ENCODE results near the gene XXYLT1. TPM values are rescaled to one million over a fixed set of nuclear protein-coding genes. Genes with fewer than 3 reads are reported as not detected.

Gene XXYLT1
- total RNA-seq, 1 donor: 21.0 TPM

GRCh38 chr3:195101001-195101583 lies 169.9 kb downstream of the XXYLT1 start:
- TF ChIP-seq, protein P1, sequence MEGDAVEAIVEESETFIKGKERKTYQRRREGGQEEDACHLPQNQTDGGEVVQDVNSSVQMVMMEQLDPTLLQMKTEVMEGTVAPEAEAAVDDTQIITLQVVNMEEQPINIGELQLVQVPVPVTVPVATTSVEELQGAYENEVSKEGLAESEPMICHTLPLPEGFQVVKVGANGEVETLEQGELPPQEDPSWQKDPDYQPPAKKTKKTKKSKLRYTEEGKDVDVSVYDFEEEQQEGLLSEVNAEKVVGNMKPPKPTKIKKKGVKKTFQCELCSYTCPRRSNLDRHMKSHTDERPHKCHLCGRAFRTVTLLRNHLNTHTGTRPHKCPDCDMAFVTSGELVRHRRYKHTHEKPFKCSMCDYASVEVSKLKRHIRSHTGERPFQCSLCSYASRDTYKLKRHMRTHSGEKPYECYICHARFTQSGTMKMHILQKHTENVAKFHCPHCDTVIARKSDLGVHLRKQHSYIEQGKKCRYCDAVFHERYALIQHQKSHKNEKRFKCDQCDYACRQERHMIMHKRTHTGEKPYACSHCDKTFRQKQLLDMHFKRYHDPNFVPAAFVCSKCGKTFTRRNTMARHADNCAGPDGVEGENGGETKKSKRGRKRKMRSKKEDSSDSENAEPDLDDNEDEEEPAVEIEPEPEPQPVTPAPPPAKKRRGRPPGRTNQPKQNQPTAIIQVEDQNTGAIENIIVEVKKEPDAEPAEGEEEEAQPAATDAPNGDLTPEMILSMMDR (IDR thresholded peaks at IDR 0.05; ENCODE audit: insufficient read depth, low read length): no peak
- no peak overlapping the region for H3K4me3 ChIP-seq (ENCODE audit: low read depth, low read length)
- peak; percentile 52 for DNase-seq (ENCODE audit: low read depth)

DNA sequence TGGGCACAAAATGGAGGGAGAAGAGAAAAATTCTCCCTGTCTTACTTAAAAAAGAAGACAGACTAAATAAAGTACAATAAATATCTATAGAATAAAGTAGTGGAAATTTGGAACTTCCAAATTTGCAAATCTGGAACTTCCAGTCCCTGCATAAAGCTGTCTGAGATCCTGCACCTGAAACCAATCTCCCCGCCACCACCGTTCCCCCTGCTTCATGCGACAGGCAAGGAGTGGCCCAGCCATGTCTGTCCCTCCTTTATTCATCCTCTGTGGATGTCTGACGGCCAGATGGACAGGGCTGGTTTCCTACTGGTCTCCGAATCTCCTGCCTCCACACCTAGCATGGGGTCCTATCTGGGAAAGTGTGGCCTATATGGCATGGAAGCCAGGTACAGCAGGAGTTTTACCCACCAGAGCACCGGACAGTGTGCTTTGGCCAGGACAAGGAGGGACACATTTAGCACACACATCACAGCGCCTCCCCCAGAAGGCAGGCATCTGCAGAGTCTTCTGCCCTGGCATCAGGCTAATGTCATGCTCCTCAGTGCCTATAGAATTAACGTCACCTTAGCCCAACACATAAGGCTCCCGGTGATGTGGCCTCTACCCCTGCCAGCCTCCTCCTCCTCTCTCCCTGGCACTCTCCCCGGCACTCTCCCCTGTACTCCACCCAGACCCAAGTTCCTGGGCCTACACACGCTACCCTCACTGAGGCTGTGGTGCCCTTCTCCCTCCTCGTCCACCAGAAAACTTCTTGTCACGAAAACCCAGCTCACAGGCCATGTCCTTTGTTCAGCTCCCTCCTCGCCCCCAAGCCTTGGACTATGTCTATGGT lies 170.8 kb downstream of the XXYLT1 start:
- TF ChIP-seq, protein P1 (IDR thresholded peaks at IDR 0.05; ENCODE audit: insufficient read depth, low read length): no peak
- H3K4me3 ChIP-seq (ENCODE audit: low read depth, low read length): no peak overlapping the region
- no peak for DNase-seq (ENCODE audit: low read depth)

DNA sequence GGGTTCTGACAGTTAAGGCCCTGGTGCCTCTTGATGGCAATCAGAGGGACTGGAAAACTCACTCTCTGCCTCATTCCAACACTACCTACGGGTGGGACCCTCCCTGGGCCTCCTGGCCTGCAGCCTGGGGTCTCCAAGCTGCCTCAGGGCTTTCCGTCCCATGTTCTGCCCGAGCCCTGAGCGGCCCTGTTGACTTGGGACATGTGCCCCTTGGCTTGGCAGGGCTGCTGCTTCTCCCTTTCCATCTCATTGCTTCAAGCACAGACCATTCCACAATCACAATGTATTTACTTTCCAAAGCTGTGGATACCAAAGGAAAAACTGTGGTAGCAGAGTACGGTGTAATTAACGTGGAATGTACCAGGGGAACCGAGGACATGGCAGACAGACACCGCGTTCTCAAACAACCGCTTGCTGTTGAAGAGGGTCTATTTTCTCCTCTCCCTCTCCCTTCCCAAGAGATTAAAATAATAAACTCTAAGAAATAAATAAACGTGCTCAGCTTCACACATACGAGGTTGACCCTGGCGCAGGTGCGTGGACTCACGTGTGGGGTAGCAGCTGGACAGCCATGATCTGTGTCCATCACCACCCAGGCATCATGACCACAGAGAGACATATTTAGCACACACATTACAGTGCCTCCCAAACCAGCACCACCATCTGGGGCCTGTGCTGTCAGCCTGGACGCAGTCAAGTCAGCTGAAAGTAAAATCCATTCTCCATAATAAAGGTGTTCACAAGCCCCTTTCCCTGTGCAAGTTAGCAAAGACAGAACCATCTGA lies 172.0 kb downstream of the XXYLT1 start:
- DNase-seq (ENCODE audit: low read depth): no peak
- TF ChIP-seq, protein P1 (IDR thresholded peaks at IDR 0.05; ENCODE audit: insufficient read depth, low read length): no peak
- no peak overlapping the region for H3K4me3 ChIP-seq (ENCODE audit: low read depth, low read length)

GRCh38 chr3:195097331-195098255 lies 173.4 kb downstream of the XXYLT1 start:
- TF ChIP-seq, protein P1 (IDR thresholded peaks at IDR 0.05; ENCODE audit: insufficient read depth, low read length): no peak
- DNase-seq (ENCODE audit: low read depth): no peak
- no peak overlapping the region for H3K4me3 ChIP-seq (ENCODE audit: low read depth, low read length)

DNA sequence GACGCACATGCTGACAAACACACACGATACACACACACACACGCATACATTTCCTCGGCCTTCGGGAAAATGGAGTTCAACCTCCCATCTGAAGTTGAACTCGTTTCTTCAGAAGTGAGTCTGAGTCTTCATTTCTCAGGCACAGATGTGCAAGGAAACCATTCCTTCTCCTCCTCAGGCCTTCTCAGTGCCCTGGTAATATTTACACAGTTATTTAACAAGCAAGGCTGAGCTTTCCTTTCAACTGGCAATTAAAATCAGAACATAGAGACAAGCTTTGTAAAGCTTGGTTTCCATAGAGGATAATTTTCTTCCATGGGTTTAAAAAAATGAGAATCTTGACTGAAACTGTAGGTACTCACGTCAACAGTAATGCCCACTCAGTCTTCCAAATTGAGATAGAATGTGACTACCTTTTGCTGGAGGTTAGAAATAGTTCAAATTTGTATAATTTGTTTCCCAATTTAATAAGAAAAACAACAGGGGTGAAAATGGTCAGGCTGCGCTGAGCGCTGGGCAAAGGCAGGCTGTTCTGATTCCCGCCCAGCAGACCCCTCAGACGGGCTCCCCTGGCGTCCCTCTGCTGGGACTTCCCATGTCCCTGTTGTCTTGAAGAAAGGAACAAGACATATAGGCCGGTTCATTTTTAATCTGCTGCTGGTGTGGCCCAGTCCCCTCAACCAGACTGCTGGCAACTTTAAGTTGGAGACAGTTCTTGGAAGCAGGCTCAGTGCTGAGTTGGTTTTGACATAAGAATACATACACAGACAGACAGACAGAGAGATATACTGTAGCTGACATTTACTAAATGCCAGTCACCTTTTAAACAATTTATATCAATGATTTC lies 174.3 kb downstream of the XXYLT1 start:
- H3K4me3 ChIP-seq (ENCODE audit: low read depth, low read length): no peak overlapping the region
- DNase-seq (ENCODE audit: low read depth): no peak
- TF ChIP-seq, protein P1 (IDR thresholded peaks at IDR 0.05; ENCODE audit: insufficient read depth, low read length): no peak
